Caki2 (cell line): ENCODE results near the gene PDGFD. TPM values are rescaled to one million over a fixed set of nuclear protein-coding genes. Genes with fewer than 3 reads are reported as not detected.

Experiments
- DNase-seq: peaks from one replicate; pipeline ENCODE4 v3.0.0-alpha.2; 2015; ENCODE audit warnings: low read depth
- in situ Hi-C: cut with HindIII; loops from 2 replicates; pipeline ENCODE4 v1.10.0; 2016; ENCODE audit warnings: low sequenced_read_pairs, low pct_unique_long_range_greater_than_20kb, mixed read lengths
- total RNA-seq: library from RNA; depleted of rRNA; stranded (reverse); fragments of >200 nt; shearing (Covaris generic); gene quantifications from 2 replicates; pipeline ENCODE4 v1.2.3, GENCODE V29; 2014; ENCODE audit warnings: low replicate concordance

PDGFD gene
- total RNA-seq, 1 experiment from 2014 or later = 13.1 TPM

DNA sequence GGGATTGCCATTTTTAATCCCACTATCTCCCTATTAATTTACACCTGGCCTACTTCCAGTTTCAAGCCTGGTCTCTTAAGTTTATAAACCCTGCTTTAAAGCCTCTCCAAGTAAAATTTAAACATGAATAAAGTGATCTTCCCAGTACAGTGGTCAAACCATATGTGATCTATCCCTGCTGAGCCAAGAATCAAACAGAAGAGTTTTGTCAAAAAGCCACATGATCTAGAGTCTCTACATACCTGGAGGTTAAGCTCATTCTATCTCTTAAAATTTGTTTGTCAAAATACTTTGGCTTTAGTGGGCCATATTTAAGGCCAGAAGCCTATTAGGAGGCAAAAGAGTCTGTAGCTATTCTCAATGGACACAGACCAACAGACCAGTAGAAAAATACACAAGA lies 170.4 kb downstream of the PDGFD start:
- in situ Hi-C loops = no loop called here
- DNase-seq = no peak

DNA sequence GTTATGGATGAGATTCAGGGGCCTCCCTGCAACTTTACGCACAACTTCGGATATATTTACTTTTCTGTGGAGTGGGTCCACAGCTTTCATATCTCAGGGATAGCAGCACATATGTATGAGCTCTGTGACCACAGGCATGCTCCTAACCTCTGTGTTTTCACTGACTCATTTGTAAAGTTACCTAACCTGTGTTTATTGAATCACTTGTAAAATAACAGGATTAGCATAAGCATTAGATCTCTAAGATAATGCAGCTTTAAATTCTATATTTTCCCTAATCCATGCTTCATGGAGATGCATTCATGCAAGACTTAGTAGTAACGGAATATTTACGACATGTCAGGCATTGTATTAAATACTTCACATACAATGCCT lies 175.4 kb downstream of the PDGFD start:
- DNase-seq = peak; percentile 1
- in situ Hi-C loops = no loop called here

DNA sequence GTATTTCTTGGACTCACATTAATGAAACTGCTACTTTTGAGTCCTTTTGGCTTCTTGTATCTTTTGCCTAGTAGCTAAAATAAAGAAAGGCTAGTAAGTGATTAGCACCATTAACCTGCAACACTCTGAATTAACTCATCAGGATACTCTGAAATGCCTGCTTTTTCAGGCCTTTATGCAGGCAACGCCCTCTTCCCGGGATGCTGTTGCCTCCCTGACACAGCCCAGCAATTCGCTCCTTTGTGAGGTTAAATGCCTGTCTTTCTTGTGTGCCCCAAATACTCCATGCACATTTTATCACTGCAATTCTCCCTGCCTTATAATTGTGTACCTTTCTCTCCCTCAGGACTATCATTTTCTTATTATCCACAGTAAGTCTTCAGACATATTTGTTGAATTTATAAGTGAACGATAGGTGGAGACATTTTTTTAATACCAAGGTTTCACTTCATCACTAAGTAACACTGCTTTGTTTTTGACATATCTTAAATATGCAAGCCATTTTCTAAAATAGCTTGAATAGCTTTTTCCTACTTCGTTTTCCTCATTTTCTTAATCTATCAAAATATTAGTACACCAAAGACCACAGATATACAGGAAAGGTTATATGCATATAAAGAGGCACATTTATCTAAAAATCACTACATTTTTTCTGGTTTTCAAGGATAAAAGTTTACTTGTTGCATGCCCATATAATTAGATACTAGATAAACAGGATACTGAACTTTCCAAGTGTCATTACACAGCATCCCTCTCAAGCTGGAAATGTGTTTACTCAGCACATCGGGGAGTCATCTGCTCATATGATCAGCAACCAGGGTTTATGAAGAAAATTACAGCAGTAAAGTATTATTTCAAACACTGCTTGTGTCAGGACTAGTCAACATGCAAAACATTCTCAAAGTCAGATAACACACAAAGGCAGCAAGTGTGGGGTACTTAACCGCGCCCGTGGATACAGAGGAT lies 176.0 kb downstream of the PDGFD start:
- DNase-seq = no peak
- in situ Hi-C loops = no loop called here

DNA sequence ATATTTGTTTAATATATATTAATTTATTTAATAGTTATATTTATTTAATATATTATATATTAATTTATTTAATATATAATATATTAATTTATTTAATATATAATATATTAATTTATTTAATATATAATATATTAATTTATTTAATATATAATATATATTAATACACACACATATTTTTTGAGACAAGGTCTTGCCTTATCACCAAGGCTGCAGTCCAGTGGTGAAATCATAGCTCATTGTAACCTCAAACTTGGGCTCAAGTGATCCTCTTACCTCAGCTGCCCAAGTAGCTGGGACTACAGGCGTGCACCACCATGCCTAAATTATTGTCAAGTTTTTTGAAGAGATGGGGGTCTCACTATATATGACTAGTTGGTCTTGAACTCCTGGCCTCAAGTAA lies 178.9 kb downstream of the PDGFD start:
- in situ Hi-C loops = no loop called here
- DNase-seq = no peak

DNA sequence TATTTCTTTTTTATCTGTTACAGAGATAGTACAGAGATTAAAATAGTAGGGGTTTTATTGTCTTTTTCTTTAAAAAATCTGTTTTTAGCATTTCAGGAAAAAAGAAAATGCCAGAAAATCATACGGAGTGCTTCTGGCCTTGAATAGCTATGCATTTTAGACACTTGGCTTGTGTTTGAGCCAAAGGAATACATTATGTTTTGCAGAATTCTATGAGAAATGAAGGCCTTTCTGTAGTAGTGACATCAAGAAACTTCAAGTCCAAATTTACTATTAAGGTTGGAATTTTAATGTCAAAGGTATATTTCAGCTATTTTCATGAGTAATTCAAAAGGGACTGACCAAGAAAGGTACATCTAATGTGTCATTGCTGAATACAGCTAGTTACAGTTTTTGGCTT lies 183.8 kb downstream of the PDGFD start:
- in situ Hi-C loops = no loop called here
- no peak for DNase-seq

DNA sequence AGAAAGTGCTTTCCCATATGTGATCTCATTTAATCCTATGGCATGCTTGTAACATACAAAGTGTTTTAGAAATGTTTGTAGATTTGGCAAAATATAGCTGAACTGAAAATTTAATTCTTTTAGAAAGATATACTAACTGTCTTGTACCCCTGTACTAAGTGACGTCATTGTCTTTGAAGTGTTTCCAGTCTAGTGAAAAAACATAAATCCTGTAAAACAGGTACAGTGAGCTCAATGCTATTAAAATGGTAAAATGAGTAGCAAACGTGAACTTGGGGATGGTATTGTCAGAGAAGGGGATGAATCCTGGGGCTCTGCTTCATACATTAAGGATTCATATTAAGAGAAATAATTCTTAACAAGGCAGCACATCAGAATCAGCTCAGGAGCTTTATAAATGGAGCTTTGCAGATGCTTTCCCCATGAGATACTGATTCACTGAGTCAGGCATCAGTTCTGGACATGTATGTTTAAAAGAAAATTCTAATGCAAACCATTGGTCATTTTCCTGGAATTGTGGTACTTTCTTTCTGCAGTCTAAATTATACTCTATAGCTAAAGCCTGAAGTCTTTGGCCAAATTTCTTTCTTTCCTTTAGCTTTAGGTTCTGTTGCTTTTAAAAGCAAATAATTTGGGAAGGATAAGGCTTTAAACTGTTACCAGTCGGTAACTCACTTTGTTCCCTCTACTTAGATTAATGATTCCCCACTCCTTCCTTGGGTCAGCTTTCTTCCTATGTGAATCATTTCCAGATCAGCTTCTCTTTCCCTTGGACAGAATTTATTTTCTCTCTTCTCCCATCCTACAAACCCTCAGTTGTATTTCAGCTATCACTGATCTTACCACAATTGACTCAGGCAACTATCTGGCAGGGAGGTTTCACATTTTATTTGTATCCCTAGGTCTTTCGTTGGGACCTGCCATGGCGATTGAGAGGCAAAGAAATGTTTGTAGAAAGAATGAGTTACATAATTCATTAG lies 185.0 kb downstream of the PDGFD start:
- in situ Hi-C loops = no loop called here
- no peak for DNase-seq

DNA sequence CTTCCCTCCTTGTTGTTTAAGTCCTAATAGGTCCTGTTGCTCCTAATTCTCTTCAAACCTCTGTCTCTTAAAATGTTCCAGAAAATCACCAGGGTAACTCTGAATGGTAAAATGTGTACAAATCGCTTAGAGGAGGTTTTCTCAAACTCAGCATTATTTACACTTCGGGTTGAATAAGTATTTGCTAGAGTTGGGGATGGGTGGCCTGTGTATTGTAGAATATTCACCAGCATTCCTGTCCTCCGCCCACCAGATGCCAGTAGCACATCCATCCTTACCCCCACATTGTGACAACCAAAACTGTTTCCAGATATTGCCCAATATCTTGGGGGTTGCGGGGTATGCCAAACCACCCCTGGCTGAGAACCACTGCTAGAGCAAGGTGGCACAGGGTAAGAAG lies 191.9 kb downstream of the PDGFD start:
- in situ Hi-C loops = no loop called here
- no peak for DNase-seq

DNA sequence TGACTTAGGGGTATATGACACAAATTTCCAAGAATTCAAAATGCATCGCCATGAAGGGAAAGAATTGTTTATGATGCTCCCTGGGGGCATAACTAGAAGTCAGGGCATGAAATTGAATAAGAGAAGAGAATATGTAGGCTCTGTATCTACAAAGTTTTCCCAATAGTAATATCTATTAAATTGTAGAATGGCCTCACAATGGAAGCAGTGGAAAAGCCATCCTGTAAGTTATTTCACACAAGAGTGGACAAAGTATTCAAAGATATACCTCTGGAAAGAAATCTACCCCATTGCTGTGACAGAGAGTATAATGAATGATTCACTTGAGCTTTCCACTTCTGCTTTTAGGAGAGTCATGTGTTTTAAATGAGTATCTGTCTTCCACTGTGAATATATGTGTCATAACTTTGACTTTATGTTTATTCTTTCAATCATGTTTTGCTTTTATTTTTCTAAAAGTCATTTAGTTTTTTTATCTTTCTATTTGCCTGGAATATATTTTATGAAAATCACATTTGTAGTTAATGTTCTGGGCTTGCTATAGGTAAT lies 193.2 kb downstream of the PDGFD start:
- in situ Hi-C loops = no loop called here
- no peak for DNase-seq

DNA sequence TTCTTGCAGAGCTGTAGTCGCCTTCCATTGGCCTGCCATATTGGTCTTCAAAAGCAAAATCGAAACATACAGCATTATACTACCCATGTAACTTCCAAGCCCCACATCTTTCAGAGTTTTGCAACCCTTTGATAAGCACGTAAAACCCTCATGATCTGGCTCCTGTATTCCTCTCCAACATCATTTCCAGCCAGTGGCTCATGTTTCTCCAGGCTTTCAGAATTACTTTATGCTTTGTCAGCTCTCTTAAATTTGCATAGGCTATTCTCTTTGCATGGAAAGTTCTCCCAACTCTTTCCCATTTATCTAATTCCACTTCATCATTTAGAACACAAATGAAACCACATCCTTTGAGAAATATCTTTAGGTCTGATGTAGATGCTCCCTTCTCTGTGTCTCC lies 195.3 kb downstream of the PDGFD start:
- DNase-seq = no peak
- in situ Hi-C loops = no loop called here

DNA sequence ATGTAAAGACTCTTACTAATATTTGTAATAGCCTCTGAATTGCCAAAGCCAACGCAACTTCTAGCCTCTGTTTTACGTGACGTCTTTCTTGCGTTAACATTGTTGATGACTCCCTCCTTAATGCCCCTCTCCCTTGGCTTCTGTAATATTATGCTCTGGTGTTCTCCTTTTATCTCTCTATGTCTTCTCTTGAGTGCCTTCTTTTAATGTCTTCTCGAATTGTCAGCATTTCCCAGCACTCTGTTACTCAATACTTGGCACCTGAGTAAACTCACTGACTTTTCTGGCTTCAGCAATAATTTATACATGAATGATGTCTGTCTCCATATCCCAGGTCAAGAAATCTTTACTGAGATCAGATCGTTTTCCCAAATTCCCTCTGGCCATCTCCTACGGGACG lies 196.0 kb downstream of the PDGFD start:
- DNase-seq = no peak
- in situ Hi-C loops = no loop called here

DNA sequence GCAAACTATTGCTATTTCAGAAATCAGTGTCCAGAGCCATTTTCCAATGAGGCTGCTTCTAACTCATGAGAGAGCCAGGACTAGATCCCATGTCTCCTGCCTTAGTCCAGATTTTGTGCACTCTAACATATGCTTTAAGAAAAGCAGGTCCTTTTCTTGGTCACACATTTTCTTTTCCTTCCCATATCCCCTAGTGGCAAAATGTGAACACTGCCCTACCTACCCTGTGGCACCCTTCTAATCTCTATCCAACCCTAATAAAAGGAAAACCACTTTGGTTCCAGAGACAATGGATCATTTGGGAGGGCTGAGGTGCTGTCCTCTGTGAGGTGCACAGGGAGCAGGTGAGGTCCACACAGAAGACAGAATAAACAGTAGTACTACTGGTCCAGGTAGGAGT lies 199.6 kb downstream of the PDGFD start:
- DNase-seq = no peak
- in situ Hi-C loops = no loop called here

DNA sequence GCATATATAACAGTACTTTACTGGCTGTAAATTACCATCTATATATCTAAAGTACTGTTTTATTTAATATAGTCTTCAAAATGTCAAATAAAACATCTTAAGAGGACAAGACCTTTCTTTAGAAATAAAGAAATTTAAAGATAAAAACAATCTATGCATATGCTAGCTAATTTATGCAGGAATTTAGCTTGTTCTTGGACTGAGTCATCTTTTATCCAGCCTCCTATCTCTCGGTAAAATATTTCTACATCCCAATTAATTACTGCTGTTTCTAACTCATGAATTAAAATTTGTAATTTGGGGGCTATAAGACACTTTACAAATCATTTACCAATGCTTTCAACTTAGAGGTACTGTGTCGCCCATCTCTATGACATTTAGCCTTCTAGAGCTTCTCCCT lies 200.3 kb downstream of the PDGFD start:
- DNase-seq = no peak
- in situ Hi-C loops = no loop called here

DNA sequence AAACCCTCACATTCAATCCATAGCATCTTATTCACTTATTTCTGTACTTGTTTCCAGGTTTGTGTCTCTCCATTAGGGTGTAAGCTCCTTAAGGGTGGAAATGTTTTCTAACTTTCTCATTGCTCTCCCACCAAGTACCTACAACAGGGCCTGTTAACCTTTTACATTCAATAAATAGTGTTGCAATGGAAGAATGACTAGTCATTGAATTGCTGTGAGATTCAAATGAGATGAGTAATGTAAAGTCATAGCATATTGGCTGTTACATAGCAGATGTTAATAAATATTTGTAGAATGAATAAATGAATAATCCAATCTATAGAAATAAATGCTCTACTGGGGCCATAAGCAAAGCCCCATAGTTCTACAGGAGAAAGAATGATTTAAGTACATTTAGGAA lies 202.9 kb downstream of the PDGFD start:
- in situ Hi-C loops = no loop called here
- no peak for DNase-seq

DNA sequence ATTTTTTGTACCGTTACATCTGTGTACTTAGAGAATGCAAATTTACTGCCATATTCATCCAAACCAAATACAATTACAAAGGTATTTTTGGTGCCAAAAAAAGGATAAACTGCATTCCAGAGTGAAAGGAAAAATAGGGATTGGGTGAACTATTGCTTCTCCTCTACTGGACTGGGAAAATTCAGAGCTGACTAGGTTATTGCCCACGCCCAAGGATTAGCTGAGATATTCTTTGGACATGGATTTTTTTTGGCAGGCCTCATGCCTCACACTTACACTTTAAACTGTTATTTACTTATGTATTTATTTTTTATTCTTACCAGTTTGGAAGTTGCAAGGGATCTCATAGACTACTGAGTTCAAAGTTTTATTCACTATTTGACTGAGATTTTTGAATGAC lies 203.8 kb downstream of the PDGFD start:
- in situ Hi-C loops = no loop called here
- no peak for DNase-seq

DNA sequence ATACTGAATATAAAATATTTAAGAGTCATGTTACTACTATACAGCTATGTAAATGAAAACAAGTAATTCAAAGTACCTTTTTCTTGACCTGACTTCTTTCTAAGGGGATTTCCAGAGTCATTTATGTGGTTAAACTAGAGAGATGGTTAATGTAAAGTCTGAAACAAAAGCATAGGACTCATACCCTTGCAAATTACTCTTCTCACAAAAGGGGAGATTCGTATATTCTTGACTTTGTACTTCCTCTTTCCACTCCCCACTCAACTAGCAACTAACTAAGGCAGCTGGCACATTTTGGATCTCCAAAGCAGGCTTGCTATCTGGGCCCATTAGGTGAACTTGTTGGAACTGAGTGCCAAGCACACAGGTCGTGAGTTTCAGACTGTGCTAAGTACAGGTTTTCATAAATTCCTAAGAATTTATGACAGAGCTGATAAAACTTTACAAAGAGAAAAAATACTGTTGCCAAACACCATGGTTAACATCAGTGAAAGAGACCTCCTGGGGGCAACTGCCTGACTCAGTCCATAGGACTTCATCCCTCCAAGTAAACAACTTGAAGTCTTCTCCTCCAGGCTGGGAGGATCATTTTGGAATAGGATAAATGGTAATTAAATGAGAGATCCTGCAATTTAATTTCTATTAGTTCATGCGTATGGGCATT lies 204.5 kb downstream of the PDGFD start:
- in situ Hi-C loops = no loop called here
- no peak for DNase-seq

DNA sequence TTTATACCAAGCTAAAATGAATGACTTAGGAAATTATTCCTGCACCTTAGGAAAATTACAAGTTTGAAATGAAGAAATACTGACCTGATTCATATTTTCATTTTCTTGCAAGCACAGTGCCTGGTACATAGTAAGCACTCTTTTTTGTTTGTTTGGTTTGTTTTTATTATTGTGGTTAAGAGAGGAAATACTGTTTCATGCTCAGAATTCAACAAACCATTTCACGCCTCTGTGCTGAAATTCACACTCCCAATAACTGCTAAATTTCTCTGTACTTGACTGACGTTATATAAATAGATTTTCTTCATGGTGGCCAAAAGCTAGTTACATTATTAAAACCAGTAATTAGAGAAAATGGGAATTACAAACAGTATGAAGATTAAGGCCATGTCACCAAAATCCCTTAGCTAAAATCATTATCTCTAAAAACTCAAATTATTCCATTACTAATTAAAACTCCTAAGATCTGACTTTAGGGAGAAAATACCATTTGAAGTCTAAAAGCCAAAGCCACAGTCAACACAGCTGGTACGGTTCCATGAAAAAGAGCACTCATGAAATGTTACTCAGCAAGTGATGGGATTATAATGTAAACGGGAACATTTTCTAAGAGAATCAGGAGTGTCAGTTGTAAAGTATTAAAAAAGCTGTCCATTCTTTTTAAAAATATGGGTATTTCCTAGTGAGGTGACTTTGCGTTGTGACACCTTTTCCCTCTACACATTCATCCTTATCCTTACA lies 205.3 kb downstream of the PDGFD start:
- in situ Hi-C loops = no loop called here
- DNase-seq = no peak

DNA sequence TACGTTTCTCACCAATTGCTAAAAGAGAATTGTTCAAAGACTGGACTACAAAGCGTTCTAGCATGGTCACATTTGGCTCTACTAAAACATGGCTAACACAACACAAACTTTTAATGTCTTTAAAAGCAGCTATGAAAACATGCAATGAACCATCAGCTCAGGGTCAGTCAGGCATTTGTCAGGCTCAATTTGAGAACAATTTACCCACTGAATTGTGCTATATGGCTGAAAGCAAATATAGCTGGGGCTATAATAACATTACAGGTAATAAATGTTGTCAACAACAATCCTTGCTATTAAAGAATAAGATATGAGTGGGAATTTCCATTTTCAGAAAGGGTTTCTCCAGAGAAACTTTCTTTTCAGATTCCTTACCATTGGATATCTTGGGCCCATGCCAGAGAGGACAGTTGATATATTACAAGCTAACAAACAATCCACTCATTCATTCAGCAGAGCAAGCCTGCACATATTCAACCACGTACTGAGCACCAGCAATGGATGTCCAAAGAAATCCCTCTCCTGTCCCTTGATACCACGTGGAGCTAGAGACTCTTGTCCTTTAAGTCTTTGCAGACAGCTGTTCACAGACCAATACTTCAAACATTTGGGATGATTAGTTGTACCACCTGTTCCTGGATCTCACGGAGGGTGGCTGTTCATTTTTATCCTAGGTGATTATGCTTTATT lies 210.0 kb downstream of the PDGFD start:
- DNase-seq = peak; percentile 43
- in situ Hi-C loops = no loop called here
